Activated CD8-positive, alpha-beta memory T cell treated with anti-CD3 and anti-CD28 coated beads for 1 hour (primary cell): ENCODE data around the gene DPP9.
"Not testable (repeated sequence)": the region's sequence is repeated elsewhere in the genome, so short reads cannot be mapped to it uniquely, and the experiment has no call there.

Experiments
- DNase-seq, 2 donors: peaks; one replicate each; pipeline ENCODE4 v3.0.0-alpha.2; 2020; ENCODE audit warnings: low read depth in 1 of 2; ENCODE audit errors: extremely low read depth in 1 of 2

The DPP9 gene

GRCh38 chr19:4691373-4691772 lies 32.3 kb downstream of the DPP9 start:
- DNase-seq, result no peak

DNA sequence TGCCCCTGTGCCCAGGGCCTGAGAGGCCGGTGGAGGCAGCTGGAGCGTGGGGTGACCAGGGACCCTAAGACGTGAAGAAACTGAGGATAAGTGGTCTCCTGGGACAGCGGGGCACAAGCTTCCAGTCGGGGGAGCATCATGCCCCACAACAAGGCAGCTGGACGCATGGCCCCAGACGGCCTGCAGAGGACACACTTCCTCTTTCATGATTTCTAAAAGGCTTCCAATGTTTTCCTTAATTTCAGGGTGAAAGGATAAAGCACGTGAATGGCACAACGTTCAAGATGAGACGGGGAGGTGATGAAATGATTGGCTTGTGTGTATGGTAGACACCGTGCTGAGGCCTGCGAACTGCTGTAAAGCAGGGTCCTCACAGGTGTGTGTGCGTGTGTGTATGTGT lies 33.3 kb downstream of the DPP9 start:
- DNase-seq, result no peak

DNA sequence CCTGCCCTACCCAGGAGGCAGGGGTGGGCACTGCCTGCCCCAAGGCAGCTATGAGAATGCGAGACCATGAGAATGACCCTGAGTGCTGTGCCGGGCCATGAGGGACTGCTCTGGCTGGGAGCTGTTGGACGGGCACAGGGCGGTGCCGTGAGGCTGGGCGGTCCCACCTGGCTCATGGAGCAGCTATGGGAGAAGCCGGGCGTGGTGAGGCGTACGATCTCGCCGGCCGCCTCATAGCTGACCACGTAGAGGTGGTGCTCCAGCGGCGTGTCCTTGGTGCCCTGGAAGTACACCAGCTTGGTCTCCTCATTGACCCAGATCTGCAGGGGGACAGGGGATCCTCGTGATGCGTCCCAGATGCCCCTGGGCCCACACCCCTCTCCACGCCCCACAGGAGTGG lies 34.2 kb downstream of the DPP9 start:
- no peak for DNase-seq

DNA sequence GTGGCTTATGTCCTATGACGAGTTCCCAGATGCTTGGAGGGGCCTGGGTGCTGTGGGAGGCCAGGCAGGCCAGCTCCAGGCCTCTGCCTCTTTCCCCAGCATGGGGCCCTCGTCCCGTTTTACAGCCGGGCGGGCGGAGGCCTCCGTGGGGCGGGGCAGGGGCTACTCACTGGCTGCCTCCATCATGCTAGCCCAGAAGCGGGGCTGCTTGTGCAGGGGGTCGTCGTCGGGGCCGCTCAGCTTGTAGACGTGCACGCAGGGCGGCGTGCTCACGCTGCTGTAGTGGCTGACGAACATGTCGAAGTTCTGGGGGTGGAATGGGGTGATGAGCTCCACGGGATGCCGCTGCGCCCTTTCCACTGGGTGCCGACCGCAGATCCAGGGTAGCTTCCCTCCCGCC lies 35.1 kb downstream of the DPP9 start:
- no peak for DNase-seq

GRCh38 chr19:4687396-4687795 lies 36.2 kb downstream of the DPP9 start:
- DNase-seq, result no peak

DNA sequence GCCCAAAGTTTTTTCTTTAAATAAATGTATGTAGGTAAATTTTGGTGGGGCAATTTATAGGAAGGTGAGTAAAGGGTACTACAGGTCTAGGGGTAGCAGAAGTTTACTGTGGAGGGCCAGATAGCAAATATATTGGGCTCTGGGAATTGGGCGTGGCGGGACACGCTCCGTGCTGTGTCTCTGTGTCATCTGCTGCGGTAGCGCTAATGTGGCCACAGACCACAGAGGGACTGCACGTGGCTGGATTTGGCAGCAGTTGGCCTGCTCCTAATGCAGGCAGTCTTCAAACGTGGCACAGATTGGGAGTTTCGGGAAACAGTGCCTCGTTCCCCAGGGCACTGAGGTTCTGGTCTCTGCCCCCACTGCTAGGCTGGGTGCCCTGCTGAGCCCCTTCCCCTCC lies 36.9 kb downstream of the DPP9 start:
- no peak for DNase-seq

DNA sequence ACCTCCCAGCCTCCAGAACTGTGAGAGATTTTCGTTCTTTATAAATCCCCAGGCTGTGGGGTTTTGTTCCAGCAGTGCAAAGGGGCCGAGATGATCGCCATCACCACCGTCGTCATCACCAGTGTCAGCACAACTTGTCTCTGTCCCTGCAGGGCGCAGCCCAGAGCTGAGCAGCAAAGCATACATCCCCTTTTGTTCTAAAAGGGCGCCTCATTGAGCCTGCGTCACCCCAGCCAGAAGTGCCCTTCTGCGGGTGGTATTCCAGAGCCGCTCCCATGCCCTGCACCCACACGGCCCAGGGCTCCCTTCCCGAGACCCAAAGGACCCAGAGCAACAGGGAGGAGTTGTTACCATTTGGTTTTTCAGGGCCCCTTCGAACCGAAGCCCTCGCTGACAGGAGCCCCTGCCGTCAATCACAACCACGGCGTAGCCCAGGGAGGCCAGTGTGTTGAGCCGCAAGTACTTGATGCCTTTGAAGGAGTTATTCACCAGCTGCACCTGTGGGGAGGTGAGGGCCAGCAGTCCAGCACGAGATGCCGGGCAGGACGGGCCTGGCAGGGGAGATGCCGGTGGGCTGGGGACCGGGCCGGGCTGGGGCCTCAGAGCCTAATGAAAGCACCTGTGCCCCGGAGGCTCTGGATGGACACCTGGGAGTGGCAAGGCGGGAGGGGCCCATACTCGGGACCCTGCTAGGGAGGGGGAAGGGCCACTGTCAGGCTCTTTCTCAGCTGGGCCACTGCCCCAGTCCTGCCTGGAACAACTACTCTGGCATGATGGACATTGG lies 39.1 kb downstream of the DPP9 start:
- no peak for DNase-seq

DNA sequence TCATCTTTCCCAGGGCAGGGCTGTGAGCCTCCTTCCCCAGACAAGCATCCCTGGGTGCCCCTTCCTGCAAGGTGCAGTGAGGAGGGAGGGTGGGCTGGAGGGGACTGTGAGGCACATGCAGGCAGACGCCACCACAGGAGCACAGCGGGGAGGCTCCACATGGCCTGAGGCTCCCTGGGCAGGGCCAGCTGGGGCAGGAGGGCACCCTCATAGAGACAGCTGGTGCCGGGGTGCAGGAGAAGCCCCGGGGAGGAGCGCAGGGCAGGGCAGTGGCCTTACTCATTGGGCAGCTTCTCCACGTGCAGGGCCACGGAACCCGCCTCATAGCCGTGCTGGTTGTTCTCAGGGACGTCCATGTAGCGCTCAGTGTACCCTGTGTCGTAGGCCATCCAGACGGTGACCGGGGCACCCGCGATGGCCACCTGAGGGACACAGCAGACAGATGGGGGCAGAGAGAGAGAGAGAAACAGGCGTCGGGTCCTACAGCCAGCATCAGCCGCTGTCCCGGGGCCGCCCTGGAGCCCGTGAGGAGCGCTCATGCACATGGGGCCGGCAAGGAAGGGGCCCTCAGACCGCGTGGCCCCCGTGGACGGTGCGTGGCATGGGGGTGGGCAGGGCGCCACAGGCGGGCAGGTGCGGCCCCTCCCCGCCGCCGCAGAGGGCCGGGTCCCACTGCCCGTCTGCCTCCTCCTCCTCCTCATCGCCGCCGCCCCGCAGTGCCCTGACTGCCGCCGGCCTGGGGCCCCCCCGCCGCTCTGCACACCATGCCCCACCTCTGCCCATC lies 41.0 kb downstream of the DPP9 start:
- DNase-seq, result no peak

DNA sequence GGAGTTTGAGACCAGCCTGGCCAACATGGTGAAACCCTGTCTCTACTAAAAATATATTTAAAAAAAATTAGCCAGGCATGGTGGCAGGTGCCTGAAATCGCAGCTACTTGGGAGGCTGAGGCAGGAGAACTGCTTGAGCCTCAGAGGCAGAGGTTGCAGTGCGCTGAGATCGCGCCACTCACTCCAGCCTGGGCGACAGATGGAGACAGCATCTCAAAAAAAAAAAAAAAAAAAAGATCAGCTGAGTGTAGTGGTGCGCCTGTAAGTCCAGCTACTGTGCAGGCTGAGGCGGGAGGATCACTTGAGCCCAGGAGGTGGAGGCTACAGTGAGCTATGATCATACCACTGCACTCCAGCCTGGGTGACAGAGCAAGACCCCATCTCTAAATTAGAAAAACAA lies 43.6 kb downstream of the DPP9 start:
- DNase-seq, result not testable (repeated sequence)

GRCh38 chr19:4678881-4679790 lies 44.5 kb downstream of the DPP9 start:
- DNase-seq, result no peak

- no peak for DNase-seq
Observed at GRCh38 chr19:4676955-4677731, 46.5 kb downstream of the DPP9 start.

GRCh38 chr19:4675346-4675745 lies 48.3 kb downstream of the DPP9 start:
- no peak for DNase-seq

- DNase-seq, result no peak
Observed at GRCh38 chr19:4673726-4674125, 49.9 kb downstream of the DPP9 start.

DNA sequence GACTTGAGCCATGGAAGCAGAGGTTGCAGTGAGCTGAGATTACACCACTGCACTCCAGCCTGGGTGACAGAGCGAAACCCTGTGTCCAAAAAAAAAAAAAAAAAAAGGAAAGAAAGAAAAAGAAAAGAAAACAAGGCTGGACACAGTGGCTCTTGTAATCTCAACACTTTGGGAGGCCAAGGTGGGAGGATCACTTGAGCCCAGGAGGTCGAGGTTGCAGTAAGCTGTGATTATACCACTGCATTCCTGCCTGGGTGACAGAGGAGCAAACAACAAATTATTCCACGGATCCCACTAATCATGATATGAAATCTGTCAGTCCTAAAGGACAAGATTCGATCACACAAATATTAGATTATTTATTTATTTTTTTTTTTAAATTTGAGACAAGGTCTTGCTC lies 50.4 kb downstream of the DPP9 start:
- no peak for DNase-seq

DNA sequence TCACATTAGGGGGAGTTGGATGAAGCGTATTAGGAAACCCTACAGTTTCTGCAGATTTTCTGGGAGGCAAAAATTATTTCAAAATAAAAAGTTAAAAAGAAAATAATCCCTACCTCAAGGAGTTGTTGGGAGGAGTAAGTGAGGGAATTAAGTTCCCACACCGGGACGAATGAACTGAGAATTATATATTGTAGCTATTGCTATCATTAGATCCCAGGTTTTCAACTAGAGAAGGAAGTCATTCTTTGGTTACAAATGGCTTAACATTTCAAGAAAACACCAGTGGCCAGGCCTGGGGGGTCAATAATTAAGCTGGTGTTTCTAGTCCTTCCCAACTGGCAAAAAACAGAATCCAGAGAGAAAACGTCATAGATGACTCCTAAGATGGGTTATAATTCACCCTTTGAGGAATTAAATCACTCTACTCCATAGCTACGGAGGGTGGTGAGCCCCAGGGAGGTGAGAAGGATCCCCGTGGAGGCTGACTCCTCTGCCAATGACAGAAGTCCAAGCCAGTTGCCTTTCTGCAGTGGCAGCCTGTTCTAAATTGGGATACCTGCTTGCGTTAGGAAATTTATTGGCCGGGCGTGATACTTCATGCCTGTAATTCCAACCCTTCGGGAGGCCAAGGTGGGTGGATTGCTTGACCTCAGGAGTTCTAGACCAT lies 52.3 kb downstream of the DPP9 start:
- DNase-seq, result no peak

DNA sequence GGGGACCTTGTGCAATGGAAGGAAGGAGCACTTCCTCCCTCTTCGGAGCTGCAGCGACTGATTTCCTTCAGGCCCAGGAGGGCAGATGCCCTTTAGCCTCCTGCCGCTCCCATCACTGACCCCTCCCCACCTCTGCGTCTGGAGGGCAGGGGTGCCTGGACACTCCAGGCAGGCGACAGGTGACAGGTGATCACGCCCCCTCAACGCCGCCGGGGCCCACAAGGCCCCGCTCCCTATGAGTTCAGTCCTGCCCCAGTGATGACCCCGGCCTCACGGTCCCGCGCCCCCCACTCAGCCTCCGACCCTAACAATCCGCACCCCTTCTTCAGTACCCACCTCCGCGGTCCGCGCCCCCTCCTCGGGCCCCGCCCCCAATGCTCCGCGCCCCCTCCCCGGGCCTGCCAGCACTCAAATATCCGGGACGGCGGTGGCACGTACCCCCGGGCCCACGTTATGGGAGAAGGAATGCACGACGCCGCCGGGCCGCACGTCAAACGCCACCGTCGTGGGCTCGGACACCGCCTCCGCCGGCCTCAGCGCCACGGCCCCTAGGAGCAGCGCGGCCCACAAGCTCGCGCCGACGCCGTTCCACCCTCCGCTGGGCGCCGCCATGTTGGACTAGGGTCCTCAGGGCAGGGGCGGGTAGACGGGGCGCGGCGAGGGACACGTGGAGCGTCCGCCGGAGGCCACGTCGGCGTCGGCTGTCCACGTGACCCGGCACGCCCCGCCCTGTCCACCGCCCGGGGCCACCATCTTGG lies 53.7 kb downstream of the DPP9 start, which contains the start of gene MYDGF:
MYDGF (minus strand) TSS at position 620 of the 758 bp plus-strand sequence; CDS start at position 612, 8 bp downstream.
- peak; percentile 72 to 90 for DNase-seq

DNA sequence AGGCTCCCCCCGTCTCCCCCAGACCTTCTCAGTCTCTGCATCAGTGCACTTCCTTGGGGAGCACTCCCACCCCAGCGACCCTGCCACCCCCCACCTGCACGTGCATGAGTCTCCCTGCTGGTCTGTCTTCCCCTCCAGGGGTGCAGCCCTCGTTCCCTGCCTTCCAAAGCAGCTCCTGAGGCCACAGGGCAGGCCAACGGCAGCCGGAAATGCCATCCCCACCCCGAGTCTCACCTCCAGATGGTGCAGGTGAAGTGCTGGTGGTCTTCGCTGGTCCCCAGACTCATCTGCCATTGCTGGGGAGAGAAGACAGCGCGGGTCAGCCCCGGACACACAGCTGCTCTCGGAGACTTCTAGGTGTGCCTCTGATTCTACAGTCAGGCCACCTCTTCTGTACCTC lies 59.0 kb downstream of the DPP9 start:
- no peak for DNase-seq

DNA sequence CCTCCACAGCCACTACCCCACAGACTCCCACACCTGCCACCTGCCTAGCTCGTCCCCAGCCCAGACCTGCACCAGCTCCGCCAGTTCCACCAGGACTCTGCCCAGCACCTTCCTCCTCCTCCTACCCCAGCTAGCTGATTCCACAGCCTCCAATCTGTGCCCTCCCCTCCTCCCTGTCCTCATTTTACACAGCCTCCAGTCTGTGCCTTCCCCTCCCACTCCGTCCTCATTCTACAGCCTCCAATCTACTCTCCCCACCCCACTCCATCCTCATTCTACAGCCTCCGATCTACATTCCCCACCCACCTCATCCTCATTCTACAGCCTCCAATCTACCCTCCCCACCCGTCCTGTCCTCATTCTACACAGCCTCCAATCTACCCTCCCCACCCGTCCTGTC lies 60.8 kb downstream of the DPP9 start:
- no peak for DNase-seq

DNA sequence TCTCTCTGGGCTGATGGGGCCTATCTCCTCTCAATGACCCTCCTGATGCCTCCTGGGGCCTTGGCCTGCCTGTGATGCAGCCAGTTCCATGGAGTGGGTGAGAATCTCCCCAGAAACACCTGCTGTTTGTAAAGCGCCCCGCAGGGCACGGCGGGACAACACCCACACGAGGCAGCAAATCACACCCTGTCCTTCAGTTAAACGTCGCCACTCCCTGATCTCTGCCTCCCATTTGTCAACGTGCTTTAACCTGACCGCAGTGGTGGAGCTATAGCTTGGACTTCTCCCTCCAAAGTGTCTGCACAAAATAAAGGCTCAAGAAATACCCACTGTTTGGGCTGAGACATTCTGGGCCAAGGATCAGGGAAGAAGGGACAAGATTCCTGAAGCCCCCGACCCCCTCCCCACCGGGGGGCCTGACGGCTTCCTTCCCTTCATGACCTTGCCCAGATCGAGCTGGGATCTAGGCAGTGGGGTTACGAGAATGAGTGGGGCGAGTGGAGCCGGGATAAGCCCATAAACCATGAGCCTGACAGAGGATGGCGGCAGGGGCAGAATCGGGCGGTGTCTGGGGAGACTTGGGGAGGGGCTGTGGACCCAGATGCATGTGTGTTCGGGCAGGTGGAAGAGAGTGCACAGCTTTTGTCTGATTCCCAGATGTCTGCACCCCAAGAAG lies 61.5 kb downstream of the DPP9 start:
- no peak for DNase-seq
